Testis (tissue), 3 donors: ENCODE measurements around the gene DGLUCY. TPM values are rescaled to one million over a fixed set of nuclear protein-coding genes. Genes with fewer than 3 reads are reported as not detected.
A peak's percentile ranks its signal among the peaks of the same experiment; 100 is the strongest.

Experiments
- DNase-seq: peaks from one replicate; pipeline ENCODE4 v3.0.0-alpha.2; 2019
- H3K27ac ChIP-seq, 2 donors: fragments of 200-600 bp; sonication (generic); one replicate each; pipeline ENCODE4 v1.5.1; 2019
- H3K27me3 ChIP-seq: fragments of 200-600 bp; sonication (generic); one replicate; pipeline ENCODE4 v1.5.1; 2019
- H3K36me3 ChIP-seq: fragments of 200-600 bp; sonication (generic); one replicate; pipeline ENCODE4 v1.5.1; 2017; ENCODE audit warnings: low read depth; ENCODE audit errors: missing control alignments
- H3K4me1 ChIP-seq: fragments of 200-600 bp; sonication (generic); one replicate; pipeline ENCODE4 v1.5.1; 2019
- H3K4me3 ChIP-seq, 2 donors: fragments of 200-600 bp; sonication (generic); one replicate each; pipeline ENCODE4 v1.5.1; 2017 to 2019
- H3K9me3 ChIP-seq: fragments of 200-600 bp; sonication (generic); one replicate; pipeline ENCODE4 v1.5.1; 2017
- CTCF ChIP-seq, 3 experiments: fragments of 450-650 bp in 2 of 3; fragments of 200-600 bp in 1 of 3; sonication (generic) in 1 of 3; IDR thresholded peaks; one replicate each; pipeline ENCODE4 v1.5.1; 2016 to 2019; ENCODE audit warnings: antibody characterized with exemption in 3 of 3, mild to moderate bottlenecking in 2 of 3, moderate library complexity in 1 of 3
- POLR2A ChIP-seq: fragments of 450-650 bp; IDR thresholded peaks from one replicate; pipeline ENCODE4 v1.6.1; 2017; ENCODE audit warnings: antibody characterized with exemption, mild to moderate bottlenecking, moderate library complexity
- WGBS, 2 donors: methylation state at CpG; one replicate each; pipeline ENCODE4 v1.1.5; 2018; 5-methylcytosine and 5-hydroxymethylcytosine counted together
- intact Hi-C: fragments of 100-400 bp; cut with DNase I; formaldehyde crosslinking; loops from one replicate; pipeline ENCODE4 v1.15.1; 2023; ENCODE audit warnings: low total_unique reads
- polyA plus RNA-seq: library from polyadenylated mRNA; stranded (reverse); fragments of 350-450 nt; fragmentation: Illumina TruSeq; extraction: RNeasy Lipid Tissue Mini Kit (QIAGEN cat#74804); gene quantifications from one replicate; pipeline ENCODE4 v1.2.3, GENCODE V29; 2014; ENCODE audit warnings: low read depth, low replicate concordance; ENCODE audit not compliant: insufficient read depth
- total RNA-seq, 2 donors: library from RNA; depleted of rRNA; stranded (reverse); fragments of >200 nt; gene quantifications; one replicate each; pipeline ENCODE4 v1.2.3, GENCODE V29; 2016

DGLUCY gene
- total and polyA plus RNA-seq, 3 donors from 2014 or later = 77.5 to 161 (median 145) TPM

GRCh38 chr14:91267965-91268437 is 154.1 kb downstream of the DGLUCY start:
- Histone ChIP-seq H3K27ac (no peak overlapping the region), H3K4me3 (no peak overlapping the region), H3K27me3 (no peaks in the 10 kb centered on the region), H3K36me3 (no peaks in the 10 kb centered on the region), H3K9me3 (no peaks in the 10 kb centered on the region), H3K4me1 (peaks cover 37% of the 10 kb centered on the region)
- 93 to 97% methylated on average over 7 of the region's 7 CpGs for WGBS, 2 donors
- TF ChIP-seq CTCF (IDR thresholded peaks at IDR 0.05) = no peak
- no peak for TF ChIP-seq POLR2A
- no peak for DNase-seq
- intact Hi-C loops = no loop called here

- DNase-seq = peak; percentile 69
Measured at GRCh38 chr14:91269076-91269991, 155.5 kb downstream of the DGLUCY start.

GRCh38 chr14:91270188-91270587 is 156.3 kb downstream of the DGLUCY start:
- TF ChIP-seq POLR2A = no peak
- TF ChIP-seq CTCF (IDR thresholded peaks at IDR 0.05) = no peak
- peak overlapping the region; percentile 26 to 76 for H3K27ac ChIP-seq
- no peak overlapping the region for H3K4me3 ChIP-seq
- no peaks in the 10 kb centered on the region for H3K9me3 ChIP-seq
- intact Hi-C loops = no loop called here
- no peak for DNase-seq
- peaks cover 30% of the 10 kb centered on the region for H3K4me1 ChIP-seq
- H3K36me3 ChIP-seq = no peaks in the 10 kb centered on the region
- H3K27me3 ChIP-seq = no peaks in the 10 kb centered on the region
- 87 to 89% methylated on average over 6 of the region's 6 CpGs for WGBS, 2 donors

More at GRCh38 chr14:91269076-91269991, 155.5 kb downstream of the DGLUCY start:
- Histone ChIP-seq H3K27me3 (no peaks in the 10 kb centered on the region), H3K9me3 (no peaks in the 10 kb centered on the region), H3K4me3 (no peak overlapping the region), H3K36me3 (no peaks in the 10 kb centered on the region), H3K4me1 (peaks cover 34% of the 10 kb centered on the region), H3K27ac (peak overlapping the region; percentile 26 to 76)
- intact Hi-C loops = no loop called here
- TF ChIP-seq CTCF (IDR thresholded peaks at IDR 0.05) (no peak), POLR2A (no peak)
- 32 to 46% methylated on average over 23 to 24 of the region's 24 CpGs for WGBS, 2 donors

GRCh38 chr14:91270619-91271018 is 156.7 kb downstream of the DGLUCY start:
- 50 to 58% methylated on average over 5 of the region's 8 CpGs for WGBS, 2 donors
- Histone ChIP-seq H3K27me3 (no peaks in the 10 kb centered on the region), H3K36me3 (no peaks in the 10 kb centered on the region), H3K4me1 (peaks cover 30% of the 10 kb centered on the region), H3K9me3 (no peaks in the 10 kb centered on the region), H3K4me3 (no peak overlapping the region), H3K27ac (no peak overlapping the region)
- TF ChIP-seq POLR2A (no peak), CTCF (IDR thresholded peaks at IDR 0.05) (no peak)
- no peak for DNase-seq
- intact Hi-C loops = no loop called here
